RPMI7951 (cell line): Measurements from ENCODE around the gene MTARC1. TPM values are rescaled to one million over a fixed set of nuclear protein-coding genes. Genes with fewer than 3 reads are reported as not detected.

ENCODE experiments used
- DNase-seq: peaks from one replicate; pipeline ENCODE4 v3.0.0-alpha.2; 2012; ENCODE audit warnings: low read depth
- total RNA-seq: library from RNA; depleted of rRNA; stranded (reverse); fragments of >200 nt; shearing (Covaris generic); gene quantifications from 2 replicates; pipeline ENCODE4 v1.2.3, GENCODE V29; 2014

MTARC1 gene
- total RNA-seq, 1 experiment from 2014 or later: not detected

- no peak for DNase-seq
Measured at GRCh38 chr1:220770245-220770913, 16.3 kb upstream of the MTARC1 start.

DNA sequence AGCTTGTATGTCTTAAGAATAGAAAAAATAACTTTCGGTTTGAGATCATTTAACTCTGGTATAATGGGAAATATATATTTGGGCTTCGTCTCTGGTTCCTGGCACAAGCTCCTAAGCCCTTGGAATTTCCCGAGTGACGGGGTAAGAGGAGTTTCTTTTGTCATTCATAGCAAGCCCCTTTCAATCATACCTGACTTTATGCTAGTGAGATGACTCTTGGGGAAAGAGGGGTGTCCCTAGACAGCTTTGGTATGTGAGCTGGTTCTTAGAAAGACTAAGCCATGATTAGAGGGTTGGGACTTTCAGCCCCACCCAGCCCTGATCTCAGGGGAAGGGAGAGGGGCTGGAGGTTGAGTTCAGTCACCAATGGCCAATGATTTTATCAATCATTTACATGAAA is 13.9 kb upstream of the MTARC1 start:
- DNase-seq: no peak

DNA sequence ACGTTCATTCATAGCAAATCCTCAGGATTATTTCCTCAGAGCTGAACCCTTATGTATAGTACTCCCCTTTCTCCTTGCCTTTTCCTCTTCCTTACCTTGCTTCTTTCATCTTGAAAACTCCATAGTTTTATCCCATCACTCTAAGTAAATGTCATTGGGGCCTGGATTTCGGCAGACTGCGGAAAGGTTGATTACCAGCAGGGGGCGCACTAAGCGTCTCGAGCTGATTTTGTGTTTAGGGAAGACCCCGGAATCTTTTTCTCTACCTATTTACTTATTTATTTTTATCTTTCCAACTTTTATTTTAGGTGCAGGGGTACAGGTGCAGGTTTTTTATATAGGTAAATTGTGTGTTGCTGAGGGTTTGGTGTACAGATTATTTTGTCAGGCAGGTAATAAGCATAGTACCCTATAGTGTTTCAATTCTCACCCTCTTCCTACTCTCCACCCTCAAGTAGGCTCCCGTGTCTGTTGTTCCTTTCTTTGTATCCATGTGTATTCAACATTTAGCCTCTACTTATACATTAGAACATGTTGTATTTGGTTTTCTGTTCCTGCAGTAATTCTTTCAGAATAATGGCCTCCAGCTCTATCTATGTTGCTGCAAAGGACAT is 11.4 kb upstream of the MTARC1 start:
- DNase-seq: peak; percentile 7

DNA sequence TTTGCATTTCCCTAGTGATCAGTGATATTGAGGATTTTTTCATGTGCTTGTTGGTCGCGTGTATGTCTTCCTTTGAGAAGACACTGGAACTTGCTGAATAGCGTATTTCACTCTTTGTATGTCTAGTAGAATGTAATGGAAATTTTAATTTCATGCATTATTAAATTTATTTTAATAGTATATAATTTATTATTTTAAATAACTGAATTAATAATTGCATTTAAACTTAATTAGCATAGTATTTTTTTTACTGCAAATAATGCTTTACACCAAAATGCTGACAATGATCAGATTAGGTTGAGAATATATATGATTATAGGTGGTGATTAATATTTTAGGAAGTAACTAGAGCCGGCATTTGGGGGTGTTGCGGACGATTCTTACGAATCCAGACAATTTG is 10.5 kb upstream of the MTARC1 start:
- DNase-seq: no peak

- peak; percentile 57 for DNase-seq
Measured at GRCh38 chr1:220776720-220777326, 9.9 kb upstream of the MTARC1 start.

GRCh38 chr1:220783453-220783852 is 3.3 kb upstream of the MTARC1 start:
- no peak for DNase-seq

DNA sequence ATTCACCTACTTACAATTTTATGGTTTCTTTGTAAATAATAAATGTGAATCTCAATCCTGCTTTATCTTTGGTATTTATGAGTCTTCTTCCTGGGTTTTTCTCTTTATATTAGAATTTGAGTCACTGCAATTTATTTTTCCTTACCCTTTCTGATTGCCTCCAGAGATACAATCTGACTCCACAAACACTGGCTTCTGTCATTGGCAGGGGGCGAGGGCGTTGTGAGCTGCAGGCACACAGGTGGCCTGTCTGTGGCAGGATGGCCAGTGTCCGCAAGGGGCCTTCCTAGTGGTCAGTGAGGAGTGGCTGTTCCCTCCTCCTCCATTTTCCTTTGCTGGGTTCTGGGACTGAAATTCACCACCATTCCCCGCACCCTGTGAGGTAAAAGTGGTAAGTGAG is 2.0 kb upstream of the MTARC1 start:
- DNase-seq: no peak

DNA sequence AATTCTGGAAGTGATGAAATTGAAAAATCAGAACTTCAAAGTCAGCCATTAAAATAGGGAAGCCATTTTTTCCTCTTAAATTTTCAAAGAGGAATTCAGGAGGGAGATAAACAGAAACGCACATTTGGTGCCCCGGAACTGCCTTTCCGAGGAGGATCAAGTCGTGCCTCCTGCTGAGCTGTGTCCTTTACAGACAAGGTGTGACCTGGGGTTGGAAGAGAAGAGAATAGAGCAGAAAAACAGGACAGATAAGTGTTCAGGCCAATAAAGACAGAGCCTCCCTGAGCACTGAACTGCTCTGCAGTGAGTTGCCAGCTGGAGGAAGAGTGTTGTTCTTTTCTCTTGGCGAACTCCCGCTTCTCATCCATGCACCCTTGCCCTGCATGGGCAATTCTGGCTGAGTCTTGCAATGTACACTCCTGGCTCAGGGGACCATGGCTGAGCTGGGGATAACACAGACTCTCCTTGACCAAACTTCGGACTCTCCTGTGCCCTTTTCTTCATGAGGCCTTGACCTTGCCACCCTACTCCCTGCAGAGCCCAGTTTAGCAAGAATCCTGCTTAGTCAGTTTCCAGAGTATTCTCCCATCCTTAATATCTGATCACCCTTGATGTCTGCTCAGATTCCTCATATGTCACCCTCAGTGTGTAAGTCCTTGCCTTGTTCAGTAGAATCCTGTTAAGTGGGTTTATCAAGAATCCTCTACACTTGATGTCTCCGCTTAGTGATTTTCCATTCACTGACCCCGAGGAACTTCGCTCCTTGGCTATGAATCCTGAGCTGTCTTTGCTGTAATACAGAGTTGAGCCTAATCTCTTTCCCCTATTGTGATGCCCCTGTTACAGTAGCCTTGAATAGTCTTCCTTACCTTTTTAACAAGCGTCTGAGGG is 1.3 kb upstream of the MTARC1 start:
- no peak for DNase-seq

GRCh38 chr1:220786057-220786336 is 716 bp upstream of the MTARC1 start:
- no peak for DNase-seq

DNA sequence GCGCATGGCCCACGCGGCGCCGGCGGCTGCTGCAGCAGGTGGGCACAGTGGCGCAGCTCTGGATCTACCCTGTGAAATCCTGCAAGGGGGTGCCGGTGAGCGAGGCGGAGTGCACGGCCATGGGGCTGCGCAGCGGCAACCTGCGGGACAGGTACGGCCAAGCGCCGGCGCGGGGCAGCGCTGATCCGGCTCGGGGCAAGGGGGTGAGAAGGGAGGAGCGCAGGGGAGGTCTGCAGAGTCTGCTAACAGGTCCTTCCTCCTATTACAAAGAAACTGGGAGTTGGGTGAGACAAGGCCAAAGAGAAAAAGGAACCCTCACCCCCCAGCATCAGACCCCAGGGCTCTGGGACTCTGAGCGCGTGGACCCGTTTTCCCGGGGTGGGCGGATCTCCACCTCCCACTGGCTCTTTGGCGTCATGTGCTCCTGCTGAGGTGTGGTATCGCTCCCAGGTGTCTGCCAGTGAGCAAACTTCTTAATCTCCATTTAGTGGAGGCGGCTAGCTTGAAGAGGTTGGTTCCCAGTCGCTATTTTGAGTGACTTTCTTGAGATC is 431 bp downstream of the MTARC1 start:
- DNase-seq: no peak

GRCh38 chr1:220788900-220789299 is 2.2 kb downstream of the MTARC1 start:
- DNase-seq: no peak

- DNase-seq: no peak
Measured at GRCh38 chr1:220789532-220790147, 2.9 kb downstream of the MTARC1 start.

DNA sequence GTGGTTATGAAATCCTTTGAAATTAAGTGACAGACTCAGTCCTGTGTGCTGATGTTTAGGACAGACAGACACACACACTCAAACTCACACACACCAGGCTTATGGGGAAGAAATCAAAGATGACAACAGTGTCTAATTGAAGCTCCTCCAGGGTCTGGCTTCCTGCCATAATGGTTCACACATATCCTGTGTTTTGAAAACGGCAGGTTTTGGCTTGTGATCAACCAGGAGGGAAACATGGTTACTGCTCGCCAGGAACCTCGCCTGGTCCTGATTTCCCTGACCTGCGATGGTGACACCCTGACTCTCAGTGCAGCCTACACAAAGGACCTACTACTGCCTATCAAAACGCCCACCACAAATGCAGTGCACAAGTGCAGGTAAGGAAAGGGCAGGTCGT is 4.6 kb downstream of the MTARC1 start:
- DNase-seq: peak; percentile 28

GRCh38 chr1:220791956-220792355 is 5.2 kb downstream of the MTARC1 start:
- DNase-seq: no peak

GRCh38 chr1:220796530-220796929 is 9.8 kb downstream of the MTARC1 start:
- no peak for DNase-seq

GRCh38 chr1:220797044-220797443 is 10.3 kb downstream of the MTARC1 start:
- DNase-seq: no peak

DNA sequence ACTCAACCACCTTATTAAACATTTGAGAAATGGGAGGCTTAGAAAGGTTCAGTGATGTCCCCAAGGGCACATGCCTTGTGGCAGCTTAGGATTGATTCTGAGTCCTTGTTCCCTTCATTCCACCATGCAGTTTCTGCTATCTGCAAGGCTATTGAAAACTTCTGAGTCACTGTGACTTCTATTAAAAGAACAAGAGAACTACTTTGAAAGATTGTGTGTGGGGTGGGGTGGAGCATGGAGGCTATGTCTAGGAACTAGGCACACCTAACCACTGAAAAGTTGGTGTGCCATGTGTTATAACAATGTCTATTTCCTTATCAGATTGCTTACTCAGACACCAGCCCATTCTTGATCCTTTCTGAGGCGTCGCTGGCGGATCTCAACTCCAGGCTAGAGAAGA is 10.8 kb downstream of the MTARC1 start:
- no peak for DNase-seq

DNA sequence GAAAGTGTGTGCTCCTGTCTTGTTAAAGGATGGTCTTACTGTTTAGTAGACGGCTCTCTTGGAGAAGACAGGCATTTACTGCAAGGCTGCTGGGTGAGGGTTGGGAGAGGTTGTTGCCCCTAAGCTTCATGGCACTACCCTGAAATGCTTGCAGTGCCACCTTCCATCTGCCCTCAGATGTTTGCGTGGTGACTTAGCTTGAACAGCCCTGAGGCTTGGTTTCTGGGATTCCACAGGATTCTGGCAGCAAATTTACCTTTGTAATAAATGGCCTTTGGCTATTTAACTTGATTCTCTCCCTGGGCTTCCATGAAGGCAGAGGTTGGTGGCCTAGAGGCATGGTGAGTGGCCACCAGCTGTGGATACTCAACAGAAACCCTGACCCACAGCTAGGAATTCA is 11.6 kb downstream of the MTARC1 start:
- peak; percentile 24 for DNase-seq

- DNase-seq: no peak
Measured at GRCh38 chr1:220800262-220800661, 13.5 kb downstream of the MTARC1 start.

- peak; percentile 25 for DNase-seq
Measured at GRCh38 chr1:220803401-220804201, 16.9 kb downstream of the MTARC1 start.

- DNase-seq: no peak
Measured at GRCh38 chr1:220804202-220804586, 17.5 kb downstream of the MTARC1 start.
